GM12872 (cell line): ENCODE measurements around the gene CGN.

ENCODE experiments used
- CTCF ChIP-seq: IDR thresholded peaks from 3 replicates; pipeline ENCODE4 v1.5.1; 2011; ENCODE audit warnings: low read depth, mild to moderate bottlenecking, low read length, moderate library complexity; ENCODE audit not compliant: insufficient read depth

CGN gene

GRCh38 chr1:151545542-151545941 is 34.4 kb downstream of the CGN start:
- TF ChIP-seq CTCF: no peak

GRCh38 chr1:151546011-151546925 is 35.1 kb downstream of the CGN start:
- TF ChIP-seq CTCF: no peak

GRCh38 chr1:151547119-151547899 is 36.1 kb downstream of the CGN start:
- no peak for TF ChIP-seq CTCF

GRCh38 chr1:151547900-151548230 is 36.7 kb downstream of the CGN start:
- no peak for TF ChIP-seq CTCF

GRCh38 chr1:151549199-151549598 is 38.0 kb downstream of the CGN start:
- no peak for TF ChIP-seq CTCF

GRCh38 chr1:151553659-151554058 is 42.5 kb downstream of the CGN start:
- no peak for TF ChIP-seq CTCF

GRCh38 chr1:151556052-151556451 is 44.9 kb downstream of the CGN start:
- TF ChIP-seq CTCF: no peak
